Measurements from ENCODE around the gene BAD. TPM values are rescaled to one million over a fixed set of nuclear protein-coding genes. Genes with fewer than 3 reads are reported as not detected.
"Not testable (repeated sequence)": the region's sequence is repeated elsewhere in the genome, so short reads cannot be mapped to it uniquely, and the experiment has no call there.

The BAD gene
- total RNA-seq, 2 donors from 2014 or later, result 120 to 122 TPM

DNA sequence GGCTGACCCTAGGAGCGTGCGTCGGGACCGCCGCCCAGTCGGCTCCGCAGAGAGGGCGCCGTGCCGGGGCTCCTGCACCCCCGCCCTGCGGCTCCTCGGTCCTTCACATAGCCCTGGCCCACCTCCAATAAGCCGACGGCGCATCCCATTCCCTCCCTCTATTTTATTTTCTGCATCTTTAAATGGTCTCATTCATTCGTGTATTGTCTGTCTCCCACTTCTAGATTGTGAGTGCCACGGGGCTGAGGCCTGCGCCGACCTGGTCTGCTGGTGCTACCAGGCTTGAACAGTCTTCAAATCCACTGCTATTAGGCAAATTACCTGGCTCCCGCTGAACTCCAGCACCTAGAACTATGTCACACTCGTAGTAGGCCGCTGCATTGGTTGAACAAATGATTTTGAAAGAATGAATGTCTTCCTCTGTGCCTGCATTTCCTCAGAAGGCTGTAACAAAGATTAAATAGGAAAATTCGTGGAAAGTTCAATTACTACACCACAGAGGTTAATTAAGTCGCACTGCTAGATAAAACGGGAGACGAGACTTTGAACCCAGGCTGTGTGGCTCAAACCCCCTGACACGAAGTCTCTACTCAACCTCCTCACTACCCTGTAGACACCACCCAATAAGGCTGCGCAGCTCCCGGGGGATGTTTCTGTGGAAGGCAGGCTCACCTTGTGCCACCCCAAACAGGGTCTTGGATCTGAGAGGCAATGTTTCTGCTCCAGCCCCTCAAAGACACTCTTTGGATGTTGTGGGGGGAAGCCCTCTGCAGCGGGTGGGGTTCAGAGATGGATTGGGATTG lies 36.5 kb downstream of the BAD start:
- Histone ChIP-seq H3K27me3 (no peaks in the 10 kb centered on the region), H3K36me3 (peaks cover 10% of the 10 kb centered on the region), H3K4me3 (peak overlapping the region; percentile 56 to 74), H3K9me3 (no peaks in the 10 kb centered on the region), H3K4me1 (peaks cover 0 to 54% of the 10 kb centered on the region in 2 donors), H3K27ac (peak overlapping the region; percentile 87 to 95)
- TF ChIP-seq CTCF (IDR thresholded peaks at IDR 0.05), result no peak
- no peak for DNase-seq (ENCODE audit: low spot score)

DNA sequence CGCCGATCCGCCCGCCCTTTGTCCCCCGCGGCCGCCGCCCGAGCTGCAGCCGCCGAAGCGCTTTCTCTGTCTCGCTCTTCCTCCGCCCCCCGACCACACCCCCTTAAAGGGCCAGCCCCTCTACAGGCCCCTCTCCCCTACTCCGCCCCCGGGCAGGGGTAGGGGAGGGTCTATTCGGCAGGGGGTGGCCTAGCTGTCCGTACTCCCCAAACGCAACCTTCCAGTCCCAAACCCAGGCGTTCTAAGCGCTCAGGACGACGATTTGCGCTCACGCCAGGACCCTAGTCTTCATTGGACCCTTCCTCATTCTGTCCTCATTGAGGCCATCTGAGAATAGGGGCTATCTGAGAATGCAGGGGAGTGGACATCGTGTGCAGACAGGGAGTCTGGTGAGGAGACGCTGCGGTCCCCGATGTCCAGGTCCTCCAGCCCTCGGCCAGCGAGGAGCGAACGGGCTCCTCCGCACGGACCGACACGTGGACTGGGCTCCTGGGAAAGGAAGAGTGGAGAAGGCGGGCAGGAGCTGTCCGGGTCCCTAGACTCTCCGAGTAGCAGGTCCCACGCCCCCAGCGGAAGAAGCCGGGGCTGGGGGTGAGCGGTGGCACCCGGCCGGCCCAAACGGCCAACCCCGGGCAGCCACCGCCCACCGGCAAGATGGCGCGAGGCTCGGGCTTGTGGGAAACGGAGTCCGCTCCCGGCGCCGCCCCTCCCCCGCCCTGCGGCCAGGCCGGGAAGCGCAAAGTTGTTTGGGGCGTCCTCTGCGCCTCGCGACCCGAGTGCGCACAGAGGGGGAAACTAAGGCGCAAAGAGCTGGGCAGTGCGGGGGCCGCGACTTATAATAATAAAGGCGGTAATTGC lies 37.4 kb downstream of the BAD start, which contains the start of gene PPP1R14B:
PPP1R14B (minus strand) TSS at position 73 of the 858 bp plus-strand sequence. CDS start 270 bp downstream, outside the sequence.
- peaks cover 0 to 54% of the 10 kb centered on the region in 2 donors for H3K4me1 ChIP-seq
- peaks cover 10% of the 10 kb centered on the region for H3K36me3 ChIP-seq
- DNase-seq (ENCODE audit: low spot score), result peak; percentile 89
- no peaks in the 10 kb centered on the region for H3K27me3 ChIP-seq
- H3K9me3 ChIP-seq, result no peaks in the 10 kb centered on the region
- TF ChIP-seq CTCF (IDR thresholded peaks at IDR 0.05), result peak in 1 of 2 donors; percentile 44
- peak within 1 kb of the TSS; percentile 74 to 82 for H3K4me3 ChIP-seq
- H3K27ac ChIP-seq, result peak within 1 kb of the TSS; percentile 88 to 95

DNA sequence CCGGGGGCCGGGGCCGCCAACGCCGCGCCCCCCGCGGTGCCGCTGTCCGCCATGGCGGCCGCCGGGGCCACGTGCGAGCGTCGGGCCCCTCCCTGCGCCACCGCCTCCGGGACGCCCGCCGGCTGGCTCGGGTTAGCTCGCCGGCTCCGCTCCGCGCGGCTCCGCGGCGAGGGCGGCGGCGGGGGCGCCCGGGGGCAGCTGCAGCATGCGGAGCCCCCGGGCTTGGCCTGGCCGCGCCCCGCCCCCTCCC lies 37.9 kb downstream of the BAD start:
- not testable (repeated sequence) for H3K27me3 ChIP-seq; DNase-seq (ENCODE audit: low spot score); H3K9me3 ChIP-seq
- H3K4me1 ChIP-seq, result peaks cover 0 to 52% of the 10 kb centered on the region in 2 donors
- H3K4me3 ChIP-seq, result peak overlapping the region; percentile 74 to 82
- peaks cover 10% of the 10 kb centered on the region for H3K36me3 ChIP-seq
- peak overlapping the region; percentile 88 to 95 for H3K27ac ChIP-seq

GRCh38 chr11:64245797-64246620 lies 38.5 kb downstream of the BAD start:
- no peak for TF ChIP-seq CTCF (IDR thresholded peaks at IDR 0.05)
- Histone ChIP-seq H3K27me3 (no peaks in the 10 kb centered on the region), H3K4me3 (peak overlapping the region; percentile 74 to 82), H3K9me3 (no peaks in the 10 kb centered on the region), H3K4me1 (peaks cover 0 to 51% of the 10 kb centered on the region in 2 donors), H3K36me3 (peaks cover 10% of the 10 kb centered on the region), H3K27ac (peak overlapping the region; percentile 88 to 91)
- peak; percentile 88 for DNase-seq (ENCODE audit: low spot score)

- no peaks in the 10 kb centered on the region for H3K9me3 ChIP-seq
- DNase-seq (ENCODE audit: low spot score), result no peak
- H3K27me3 ChIP-seq, result no peaks in the 10 kb centered on the region
- peak overlapping the region; percentile 88 to 91 for H3K27ac ChIP-seq
- H3K4me3 ChIP-seq, result peak overlapping the region; percentile 74 to 82
- H3K36me3 ChIP-seq, result peaks cover 10% of the 10 kb centered on the region
- TF ChIP-seq CTCF (IDR thresholded peaks at IDR 0.05), result no peak
- peaks cover 0 to 47% of the 10 kb centered on the region in 2 donors for H3K4me1 ChIP-seq
Measured at GRCh38 chr11:64245401-64245796, 39.1 kb downstream of the BAD start.

Measured in right atrium auricular region (tissue), 2 donors.